AG09319 (cell line): Measurements from ENCODE around the gene TPM2.

Source experiments
- DNase-seq: peaks from one replicate; pipeline ENCODE4 v3.0.0-alpha.2; 2010; ENCODE audit warnings: low read depth; ENCODE audit errors: extremely low read depth
- TF ChIP-seq, protein P1 (sequence below): IDR thresholded peaks from 2 replicates; pipeline ENCODE4 v1.5.1; 2011; ENCODE audit warnings: low read depth, mild to moderate bottlenecking, inconsistent platforms, low read length, moderate library complexity

The TPM2 gene

DNA sequence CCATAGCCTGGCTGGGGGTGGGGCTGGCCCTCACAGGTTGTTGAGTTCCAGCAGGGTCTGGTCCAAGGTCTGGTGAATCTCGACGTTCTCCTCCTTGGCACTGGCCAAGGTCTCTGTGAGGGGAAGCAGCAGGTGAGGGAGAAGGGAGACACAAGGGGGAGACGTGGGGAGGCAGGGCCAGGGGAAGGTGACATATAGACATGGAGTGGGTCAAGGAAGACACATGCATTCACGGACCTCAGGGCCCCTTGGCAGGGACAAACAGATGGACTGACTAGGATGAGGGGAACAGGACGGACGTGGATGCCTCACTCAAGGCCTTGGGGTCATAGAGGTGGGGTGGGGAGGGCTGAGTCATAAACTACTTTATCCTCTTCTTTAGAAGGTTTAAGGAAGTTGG, 7.7 kb downstream of the TPM2 start:
- no peak for DNase-seq
- TF ChIP-seq, protein P1, sequence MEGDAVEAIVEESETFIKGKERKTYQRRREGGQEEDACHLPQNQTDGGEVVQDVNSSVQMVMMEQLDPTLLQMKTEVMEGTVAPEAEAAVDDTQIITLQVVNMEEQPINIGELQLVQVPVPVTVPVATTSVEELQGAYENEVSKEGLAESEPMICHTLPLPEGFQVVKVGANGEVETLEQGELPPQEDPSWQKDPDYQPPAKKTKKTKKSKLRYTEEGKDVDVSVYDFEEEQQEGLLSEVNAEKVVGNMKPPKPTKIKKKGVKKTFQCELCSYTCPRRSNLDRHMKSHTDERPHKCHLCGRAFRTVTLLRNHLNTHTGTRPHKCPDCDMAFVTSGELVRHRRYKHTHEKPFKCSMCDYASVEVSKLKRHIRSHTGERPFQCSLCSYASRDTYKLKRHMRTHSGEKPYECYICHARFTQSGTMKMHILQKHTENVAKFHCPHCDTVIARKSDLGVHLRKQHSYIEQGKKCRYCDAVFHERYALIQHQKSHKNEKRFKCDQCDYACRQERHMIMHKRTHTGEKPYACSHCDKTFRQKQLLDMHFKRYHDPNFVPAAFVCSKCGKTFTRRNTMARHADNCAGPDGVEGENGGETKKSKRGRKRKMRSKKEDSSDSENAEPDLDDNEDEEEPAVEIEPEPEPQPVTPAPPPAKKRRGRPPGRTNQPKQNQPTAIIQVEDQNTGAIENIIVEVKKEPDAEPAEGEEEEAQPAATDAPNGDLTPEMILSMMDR = no peak

DNA sequence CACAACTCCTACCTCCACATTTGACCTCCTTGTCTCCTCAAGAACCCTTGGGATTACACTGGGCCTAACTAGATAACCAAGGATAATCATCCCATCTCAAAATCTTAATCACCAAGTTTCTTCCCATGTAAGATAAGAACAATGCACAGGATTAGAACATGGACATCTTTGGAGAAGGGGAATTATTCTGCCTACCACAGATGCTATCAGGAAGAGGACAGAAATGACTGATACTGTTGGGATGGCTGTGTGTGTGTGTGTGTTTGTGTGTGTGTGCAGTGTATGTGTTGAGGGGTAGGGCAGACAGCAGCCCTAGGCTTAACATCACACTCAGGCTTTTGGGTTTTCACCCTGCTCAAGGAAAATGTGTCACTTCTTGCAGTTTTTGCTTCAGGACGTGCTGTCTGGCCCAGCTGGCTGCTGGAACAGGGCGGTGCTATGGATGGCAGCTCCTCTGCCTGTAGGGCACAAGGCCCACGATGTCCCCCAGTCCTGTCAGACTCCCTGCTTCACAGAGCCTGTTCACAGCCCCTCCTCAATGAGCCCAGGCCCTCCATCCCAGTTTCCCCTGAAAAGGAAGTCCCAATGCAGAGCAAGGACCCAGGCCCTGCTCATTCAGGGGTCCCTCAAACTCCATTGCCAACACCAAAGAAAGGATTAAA, 8.3 kb downstream of the TPM2 start:
- TF ChIP-seq, protein P1 = no peak
- DNase-seq = no peak

GRCh38 chr9:35680331-35681105, 9.2 kb downstream of the TPM2 start:
- DNase-seq = peak; percentile 39

GRCh38 chr9:35679766-35680330, 9.9 kb downstream of the TPM2 start:
- DNase-seq = no peak
- TF ChIP-seq, protein P1 = no peak

More at GRCh38 chr9:35680331-35681105, 9.2 kb downstream of the TPM2 start:
- TF ChIP-seq, protein P1 = no peak

DNA sequence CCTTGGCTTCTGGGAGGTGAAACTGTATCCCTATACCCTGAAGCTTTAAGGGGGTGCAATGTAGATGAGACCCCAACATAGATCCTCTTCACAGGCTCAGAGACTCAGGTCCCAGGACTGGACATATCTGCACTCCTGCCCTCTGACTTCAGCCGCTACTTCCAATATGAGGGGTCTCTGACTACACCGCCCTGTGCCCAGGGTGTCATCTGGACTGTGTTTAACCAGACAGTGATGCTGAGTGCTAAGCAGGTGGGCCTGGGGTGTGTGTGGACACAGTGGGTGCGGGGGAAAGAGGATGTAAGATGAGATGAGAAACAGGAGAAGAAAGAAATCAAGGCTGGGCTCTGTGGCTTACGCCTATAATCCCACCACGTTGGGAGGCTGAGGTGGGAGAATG, 10.6 kb downstream of the TPM2 start:
- TF ChIP-seq, protein P1 = no peak
- no peak for DNase-seq

- TF ChIP-seq, protein P1 = no peak; the same call in 1 of the 2 replicates
- DNase-seq = no peak
These were observed 13.9 kb downstream of the TPM2 start for GRCh38 chr9:35675732-35676392.
